ENCODE measurements around the gene ITIH5. TPM values are rescaled to one million over a fixed set of nuclear protein-coding genes. Genes with fewer than 3 reads are reported as not detected.
"Not testable (repeated sequence)": the region's sequence is repeated elsewhere in the genome, so short reads cannot be mapped to it uniquely, and the experiment has no call there.

The ITIH5 gene
- total RNA-seq: 0.30 TPM

- DNase-seq (ENCODE audit: low spot score) (no peak), ATAC-seq (peak; percentile 53)
These were observed at the start of gene ITIH5 for GRCh38 chr10:7666253-7667023. ITIH5 (minus strand) TSS chr10:7666966; CDS start chr10:7666892, 74 bp downstream.

GRCh38 chr10:7715515-7715914 lies 48.7 kb upstream of the ITIH5 start:
- ATAC-seq (no peak), DNase-seq (ENCODE audit: low spot score) (no peak)

- not testable (repeated sequence) for DNase-seq (ENCODE audit: low spot score); ATAC-seq
These were observed 44.3 kb upstream of the ITIH5 start for GRCh38 chr10:7711075-7711474.

GRCh38 chr10:7710446-7710845 lies 43.7 kb upstream of the ITIH5 start:
- DNase-seq (ENCODE audit: low spot score): peak; percentile 55
- peak; percentile 59 for ATAC-seq

- ATAC-seq: no peak
These were observed 42.1 kb upstream of the ITIH5 start for GRCh38 chr10:7708832-7709231.

GRCh38 chr10:7707858-7708622 lies 41.3 kb upstream of the ITIH5 start:
- peak; percentile 57 for ATAC-seq
- DNase-seq (ENCODE audit: low spot score): no peak

More at GRCh38 chr10:7708832-7709231, 42.1 kb upstream of the ITIH5 start:
- no peak for DNase-seq (ENCODE audit: low spot score)

- no peak for DNase-seq (ENCODE audit: low spot score)
- ATAC-seq: peak; percentile 42
These were observed 40.3 kb upstream of the ITIH5 start for GRCh38 chr10:7707102-7707501.

- peak; percentile 39 for DNase-seq (ENCODE audit: low spot score)
- peak; percentile 8 for ATAC-seq
These were observed 39.8 kb upstream of the ITIH5 start for GRCh38 chr10:7706534-7707073.

- ATAC-seq (no peak), DNase-seq (ENCODE audit: low spot score) (no peak)
These were observed 38.6 kb upstream of the ITIH5 start for GRCh38 chr10:7705341-7705740.

GRCh38 chr10:7704071-7705016 lies 37.6 kb upstream of the ITIH5 start:
- ATAC-seq (no peak), DNase-seq (ENCODE audit: low spot score) (no peak)

- DNase-seq (ENCODE audit: low spot score): no peak
- ATAC-seq: peak; percentile 64
These were observed 36.4 kb upstream of the ITIH5 start, which contains the start of gene ITIH2 for GRCh38 chr10:7703140-7703539. ITIH2 (plus strand) TSS chr10:7703316; CDS start chr10:7703435, 119 bp downstream.

- ATAC-seq: peak; percentile 21
- DNase-seq (ENCODE audit: low spot score): no peak
These were observed 35.6 kb upstream of the ITIH5 start for GRCh38 chr10:7702288-7702812.

- ATAC-seq: no peak
These were observed 34.5 kb upstream of the ITIH5 start for GRCh38 chr10:7701158-7701742.

GRCh38 chr10:7700577-7701125 lies 33.9 kb upstream of the ITIH5 start:
- ATAC-seq: peak; percentile 58
- no peak for DNase-seq (ENCODE audit: low spot score)

More at GRCh38 chr10:7701158-7701742, 34.5 kb upstream of the ITIH5 start:
- DNase-seq (ENCODE audit: low spot score): peak; percentile 44

GRCh38 chr10:7697426-7697825 lies 30.7 kb upstream of the ITIH5 start:
- DNase-seq (ENCODE audit: low spot score) (no peak), ATAC-seq (peak; percentile 8)

- ATAC-seq (peak; percentile 87), DNase-seq (ENCODE audit: low spot score) (peak; percentile 91)
These were observed 29.8 kb upstream of the ITIH5 start for GRCh38 chr10:7696545-7696944.

- not testable (repeated sequence) for ATAC-seq; DNase-seq (ENCODE audit: low spot score)
These were observed 26.4 kb upstream of the ITIH5 start for GRCh38 chr10:7693194-7693593.

GRCh38 chr10:7692368-7692767 lies 25.6 kb upstream of the ITIH5 start:
- ATAC-seq; DNase-seq (ENCODE audit: low spot score): not testable (repeated sequence)

GRCh38 chr10:7690885-7691597 lies 24.3 kb upstream of the ITIH5 start:
- not testable (repeated sequence) for ATAC-seq; DNase-seq (ENCODE audit: low spot score)
